Measurements from ENCODE around the gene MED20. TPM values are rescaled to one million over a fixed set of nuclear protein-coding genes. Genes with fewer than 3 reads are reported as not detected.

The MED20 gene
- total RNA-seq, 1 experiment from 2014 or later, result 28.5 TPM

GRCh38 chr6:41894366-41895299 is 26.3 kb downstream of the MED20 start:
- H3K36me3 ChIP-seq (ENCODE audit: low read depth, low read length), result no peaks in the 10 kb centered on the region; the same call in 1 of the 2 replicates
- peak overlapping the region; percentile 92 for H2AFZ ChIP-seq (ENCODE audit: low read length)
- CTCF ChIA-PET, result interaction anchor here (0.8 to 1.6 kb wide), 3 partner anchors 11 to 107 kb away, joined by 3 to 9 read pairs (median 6); partner anchors contain the start of genes BYSL, MED20 and TOMM6
- ATAC-seq (peak; percentile 39), DNase-seq (no peak)
- BruUV-seq (replicated peaks), result no TSS peak
- H3K9me3 ChIP-seq (ENCODE audit: low read length), result no peaks in the 10 kb centered on the region
- H3K27me3 ChIP-seq (ENCODE audit: low read length), result no peaks in the 10 kb centered on the region
- intact Hi-C loops (cut with micrococcal nuclease), result loop anchor here (1.0 to 5.0 kb wide), 3 partner anchors 23 to 47 kb away; partner anchors contain the start of genes BYSL and MED20
- POLR2A ChIA-PET (ENCODE audit: unreplicated experiment), result interaction anchor here (0.6 kb wide), 2 partner anchors 8 to 31 kb away, joined by 3 to 4 read pairs; no protein-coding TSS in a partner anchor
- TF ChIP-seq EZH2phosphoT487 (IDR thresholded peaks at IDR 0.05; ENCODE audit: borderline replicate concordance, low read length) (no peak), CTCF (conservative IDR thresholded peaks at IDR 0.05; ENCODE audit: low read depth, low read length) (no peak), EZH2 (IDR thresholded peaks at IDR 0.05; ENCODE audit: low read length, unreplicated experiment) (no peak)
- H3K4me1 ChIP-seq (ENCODE audit: insufficient read depth, low read length), result peaks cover 16% of the 10 kb centered on the region
- peaks cover 8% of the 10 kb centered on the region; the same call in 1 of the 2 replicates for H3K79me2 ChIP-seq (ENCODE audit: low read length)
- H3K4me3 ChIP-seq (ENCODE audit: low read length), result peak overlapping the region; percentile 85
- no peak overlapping the region for H3K27ac ChIP-seq (ENCODE audit: low read length)
- peak overlapping the region; percentile 99 for H3K4me2 ChIP-seq (ENCODE audit: low read length)
- no peaks in the 10 kb centered on the region for H3F3A ChIP-seq (ENCODE audit: low read length, unreplicated experiment)
- peak overlapping the region; percentile 67 for H3K9ac ChIP-seq (ENCODE audit: low read length)
- no peaks in the 10 kb centered on the region for H3K9me2 ChIP-seq (replicated peaks; ENCODE audit: low read length)
- no peaks in the 10 kb centered on the region for H4K20me1 ChIP-seq (ENCODE audit: low read length)

- no peaks in the 10 kb centered on the region for H3K27me3 ChIP-seq (ENCODE audit: low read length)
- ChIA-PET CTCF (interaction anchor here (0.8 kb wide), 1 partner anchor 28 kb away, joined by 3 read pairs; the partner anchor contains the start of genes BYSL and MED20), POLR2A (ENCODE audit: unreplicated experiment) (no interaction called here)
- no peak overlapping the region for H2AFZ ChIP-seq (ENCODE audit: low read length)
- no peak for ATAC-seq
- no peaks in the 10 kb centered on the region for H3F3A ChIP-seq (ENCODE audit: low read length, unreplicated experiment)
- peaks cover 16% of the 10 kb centered on the region for H3K4me1 ChIP-seq (ENCODE audit: insufficient read depth, low read length)
- no peak overlapping the region for H3K27ac ChIP-seq (ENCODE audit: low read length)
- no peaks in the 10 kb centered on the region for H3K9me3 ChIP-seq (ENCODE audit: low read length)
- no peak overlapping the region for H3K4me3 ChIP-seq (ENCODE audit: low read length)
- no peak overlapping the region for H3K9ac ChIP-seq (ENCODE audit: low read length)
- no TSS peak for BruUV-seq (replicated peaks)
- peaks cover 8% of the 10 kb centered on the region; the same call in 1 of the 2 replicates for H3K79me2 ChIP-seq (ENCODE audit: low read length)
- no peaks in the 10 kb centered on the region for H3K9me2 ChIP-seq (replicated peaks; ENCODE audit: low read length)
- 0 out of 2 replicates have a peak overlapping the region, but pooled peaks have one; percentile 99 for H3K4me2 ChIP-seq (ENCODE audit: low read length)
- H4K20me1 ChIP-seq (ENCODE audit: low read length), result no peaks in the 10 kb centered on the region
- DNase-seq, result no peak
- TF ChIP-seq EZH2 (IDR thresholded peaks at IDR 0.05; ENCODE audit: low read length, unreplicated experiment) (no peak), EZH2phosphoT487 (IDR thresholded peaks at IDR 0.05; ENCODE audit: borderline replicate concordance, low read length) (no peak), CTCF (conservative IDR thresholded peaks at IDR 0.05; ENCODE audit: low read depth, low read length) (no peak)
- no peaks in the 10 kb centered on the region for H3K36me3 ChIP-seq (ENCODE audit: low read depth, low read length)
- intact Hi-C loops (cut with micrococcal nuclease), result no loop called here
These were observed 27.9 kb downstream of the MED20 start for GRCh38 chr6:41892921-41893564.

All from PC-3 (cell line).